ENCODE measurements around the gene FGF5.
"Not testable (repeated sequence)": the region's sequence is repeated elsewhere in the genome, so short reads cannot be mapped to it uniquely, and the experiment has no call there.

Gene FGF5

DNA sequence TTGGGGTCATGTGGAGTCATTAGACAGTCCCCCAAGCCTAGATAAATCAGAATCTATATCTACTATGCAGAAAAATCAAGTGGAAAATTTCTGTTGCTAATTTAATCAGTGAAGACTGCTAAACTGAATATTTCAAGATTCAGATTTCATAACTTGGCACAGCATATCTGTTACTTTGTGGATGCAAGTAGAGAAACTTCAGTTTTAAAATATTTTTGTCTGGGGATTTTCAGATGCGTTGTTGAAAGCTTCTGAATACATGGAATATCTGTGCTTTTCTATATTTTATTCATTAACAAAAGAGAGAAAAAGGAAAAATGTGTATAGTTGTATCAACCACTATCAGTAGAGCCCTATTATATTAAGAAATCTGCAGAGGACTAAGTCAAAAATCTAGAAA is 4.4 kb downstream of the FGF5 start:
- Histone ChIP-seq H3K4me1 (no peaks in the 10 kb centered on the region), H3K4me3 (ENCODE audit: low read depth, low read length) (no peak overlapping the region), H3K27me3 (peaks cover 44% of the 10 kb centered on the region), H3K9me3 (no peaks in the 10 kb centered on the region), H3K36me3 (no peaks in the 10 kb centered on the region)
- no peak for DNase-seq
- TF ChIP-seq CTCF (IDR thresholded peaks at IDR 0.05; ENCODE audit: low read depth, low read length), result no peak

DNA sequence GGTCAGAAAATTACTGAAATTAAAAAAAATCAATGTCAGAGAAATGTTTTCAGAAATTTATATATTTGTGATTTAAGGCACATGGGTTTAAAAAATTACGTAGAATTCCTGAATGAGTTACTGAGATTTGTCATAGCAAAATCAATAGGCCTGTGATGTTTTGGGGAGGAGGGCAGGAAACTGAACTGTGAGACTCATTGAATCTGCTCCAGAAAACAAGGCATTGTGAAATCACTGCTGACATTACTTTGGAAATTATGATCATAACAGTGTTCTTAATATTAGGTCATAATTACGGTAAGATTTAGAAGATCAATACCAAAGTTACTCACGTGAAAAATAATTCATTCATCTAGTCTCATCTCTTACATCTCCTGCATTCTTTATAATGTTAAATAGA is 5.3 kb downstream of the FGF5 start:
- DNase-seq, result no peak
- no peaks in the 10 kb centered on the region for H3K4me1 ChIP-seq
- no peaks in the 10 kb centered on the region for H3K9me3 ChIP-seq
- no peaks in the 10 kb centered on the region for H3K36me3 ChIP-seq
- no peak overlapping the region for H3K4me3 ChIP-seq (ENCODE audit: low read depth, low read length)
- peaks cover 35% of the 10 kb centered on the region for H3K27me3 ChIP-seq
- TF ChIP-seq CTCF (IDR thresholded peaks at IDR 0.05; ENCODE audit: low read depth, low read length), result no peak

GRCh38 chr4:80276931-80277330 is 10.5 kb downstream of the FGF5 start:
- Histone ChIP-seq H3K4me1 (no peaks in the 10 kb centered on the region), H3K36me3 (no peaks in the 10 kb centered on the region), H3K27me3 (peaks cover 9% of the 10 kb centered on the region; the same call in 1 of the 2 replicates), H3K9me3 (no peaks in the 10 kb centered on the region), H3K4me3 (ENCODE audit: low read depth, low read length) (no peak overlapping the region)
- TF ChIP-seq CTCF (IDR thresholded peaks at IDR 0.05; ENCODE audit: low read depth, low read length), result no peak
- DNase-seq, result no peak

GRCh38 chr4:80279751-80280150 is 13.3 kb downstream of the FGF5 start:
- DNase-seq, result no peak
- Histone ChIP-seq H3K4me1 (no peaks in the 10 kb centered on the region), H3K27me3 (peaks cover 26% of the 10 kb centered on the region), H3K9me3 (no peaks in the 10 kb centered on the region), H3K36me3 (no peaks in the 10 kb centered on the region), H3K4me3 (ENCODE audit: low read depth, low read length) (no peak overlapping the region)
- no peak for TF ChIP-seq CTCF (IDR thresholded peaks at IDR 0.05; ENCODE audit: low read depth, low read length)

GRCh38 chr4:80286451-80286850 is 20.0 kb downstream of the FGF5 start:
- H3K27me3 ChIP-seq, result peaks cover 33% of the 10 kb centered on the region

GRCh38 chr4:80290665-80291064 is 24.2 kb downstream of the FGF5 start:
- not testable (repeated sequence) for H3K9me3 ChIP-seq; H3K36me3 ChIP-seq; H3K27me3 ChIP-seq; H3K4me1 ChIP-seq; DNase-seq; H3K4me3 ChIP-seq (ENCODE audit: low read depth, low read length)

More at GRCh38 chr4:80286451-80286850, 20.0 kb downstream of the FGF5 start:
- Histone ChIP-seq H3K4me3 (ENCODE audit: low read depth, low read length) (no peak overlapping the region), H3K36me3 (no peaks in the 10 kb centered on the region), H3K4me1 (no peaks in the 10 kb centered on the region), H3K9me3 (no peaks in the 10 kb centered on the region)
- DNase-seq, result no peak
- TF ChIP-seq CTCF (IDR thresholded peaks at IDR 0.05; ENCODE audit: low read depth, low read length), result no peak

DNA sequence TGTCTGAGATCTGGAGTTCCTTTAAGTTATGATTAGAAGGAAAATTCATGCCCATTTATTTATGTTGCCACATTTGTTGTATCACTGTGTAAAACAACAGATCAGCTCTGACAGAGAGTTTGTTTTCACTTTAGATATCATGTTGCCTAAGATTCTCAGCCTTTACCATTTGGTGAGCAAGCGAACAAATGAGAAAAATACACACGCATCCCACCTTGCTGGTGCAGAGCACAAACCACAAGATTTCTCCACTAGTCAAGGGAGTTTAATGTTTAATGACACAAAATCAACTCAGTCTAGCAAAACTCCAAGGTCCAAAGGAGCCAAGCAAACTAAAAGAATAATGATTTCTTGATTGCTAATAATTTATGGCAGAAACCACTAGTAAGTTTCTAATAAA is 27.7 kb downstream of the FGF5 start:
- no peak for DNase-seq
- TF ChIP-seq CTCF (IDR thresholded peaks at IDR 0.05; ENCODE audit: low read depth, low read length), result no peak
- Histone ChIP-seq H3K9me3 (no peaks in the 10 kb centered on the region), H3K36me3 (no peaks in the 10 kb centered on the region), H3K27me3 (no peaks in the 10 kb centered on the region), H3K4me1 (no peaks in the 10 kb centered on the region), H3K4me3 (ENCODE audit: low read depth, low read length) (no peak overlapping the region)
